OCI-LY7 (cell line): Measurements from ENCODE around the gene SORCS3.

Experiments used
- CTCF ChIP-seq: fragments of 200-600 bp; sonication (generic); conservative IDR thresholded peaks from 2 replicates; pipeline ENCODE4 v1.5.1; 2014; ENCODE audit warnings: mild to moderate bottlenecking, antibody characterized with exemption, low read length, moderate library complexity, mixed read lengths
- EZH2phosphoT487 ChIP-seq: fragments of 200-600 bp; sonication (generic); IDR thresholded peaks from 2 replicates; pipeline ENCODE4 v1.6.1; 2018; ENCODE audit warnings: low read depth, borderline replicate concordance, mild to moderate bottlenecking, mixed run types, antibody characterized with exemption, low read length, moderate library complexity, mixed read lengths

GRCh38 chr10:105253515-105254212 lies 612.6 kb downstream of the SORCS3 start:
- no peak for TF ChIP-seq CTCF
- no peak for TF ChIP-seq EZH2phosphoT487
